A673 (cell line): Measurements from ENCODE around the gene CNTN5. TPM values are rescaled to one million over a fixed set of nuclear protein-coding genes. Genes with fewer than 3 reads are reported as not detected.

Experiments
- BruUV-seq: library from RNA; stranded (reverse); fragments of 400-500 nt; replicated peaks from 2 replicates; lab custom pipeline; 2021; lab: Mats Ljungman, UMichigan
- CTCF ChIA-PET: fragments of 300-600 bp; sonication (Branson Sonifier 250); formaldehyde crosslinking; loops from one replicate; lab custom pipeline; 2022; ENCODE audit warnings: antibody characterized with exemption; lab: Charles Lee
- POLR2A ChIA-PET: fragments of 300-600 bp; sonication (Branson Sonifier 250); formaldehyde crosslinking; loops from one replicate; lab custom pipeline; 2022; ENCODE audit warnings: antibody characterized with exemption; ENCODE audit not compliant: low non-redundant PET; lab: Charles Lee
- DNase-seq: peaks from one replicate; pipeline ENCODE4 v3.0.0-alpha.2; 2015; ENCODE audit warnings: low spot score
- H3K27ac ChIP-seq: fragments of 200-600 bp; sonication (generic); 2 replicates; pipeline ENCODE4 v1.5.1; 2016; ENCODE audit warnings: mixed run types, low read depth, mild to moderate bottlenecking, mixed read lengths, antibody characterized with exemption, low read length; ENCODE audit not compliant: poor library complexity, severe bottlenecking
- H3K27me3 ChIP-seq: fragments of 200-600 bp; sonication (generic); replicated peaks from 2 replicates; pipeline ENCODE4 v1.6.1; 2017; ENCODE audit warnings: mixed run types, low read depth, mild to moderate bottlenecking, mixed read lengths, antibody characterized with exemption, low read length; ENCODE audit not compliant: insufficient read depth, poor library complexity
- H3K36me3 ChIP-seq: fragments of 200-600 bp; sonication (generic); 2 replicates; pipeline ENCODE4 v1.6.1; 2016; ENCODE audit warnings: mixed run types, mild to moderate bottlenecking, mixed read lengths, antibody characterized with exemption, low read length; ENCODE audit not compliant: insufficient read depth, poor library complexity, severe bottlenecking
- H3K4me1 ChIP-seq: fragments of 200-600 bp; sonication (generic); 2 replicates; pipeline ENCODE4 v1.6.1; 2017; ENCODE audit warnings: mixed run types, mild to moderate bottlenecking, mixed read lengths, antibody characterized with exemption, low read length; ENCODE audit not compliant: insufficient read depth, poor library complexity, severe bottlenecking
- H3K4me3 ChIP-seq: fragments of 200-600 bp; sonication (generic); 2 replicates; pipeline ENCODE4 v1.5.1; 2016; ENCODE audit warnings: low read depth, mixed run types, mild to moderate bottlenecking, mixed read lengths, low read length; ENCODE audit not compliant: poor library complexity, severe bottlenecking
- H3K9me3 ChIP-seq: fragments of 200-600 bp; sonication (generic); 2 replicates; pipeline ENCODE4 v1.6.1; 2016; ENCODE audit warnings: mixed run types, low read depth, mild to moderate bottlenecking, mixed read lengths, antibody characterized with exemption, low read length; ENCODE audit not compliant: poor library complexity, severe bottlenecking
- CTCF ChIP-seq: fragments of 300-800, 200-600 bp; sonication (generic); conservative IDR thresholded peaks from 2 replicates; pipeline ENCODE4 v1.5.1; 2017; ENCODE audit warnings: low read depth, mild to moderate bottlenecking, antibody characterized with exemption, low read length, moderate library complexity, mixed read lengths
- EZH2 ChIP-seq: fragments of 200-600 bp; sonication (generic); IDR thresholded peaks from 2 replicates; pipeline ENCODE4 v1.6.1; 2017; ENCODE audit warnings: borderline replicate concordance, low read depth, mild to moderate bottlenecking, mixed read lengths, antibody characterized with exemption, low read length; ENCODE audit not compliant: poor library complexity, severe bottlenecking
- intact Hi-C: fragments of 100-400 bp; cut with micrococcal nuclease; formaldehyde crosslinking; loops from one replicate; pipeline ENCODE4 v1.10.0; 2022; ENCODE audit not compliant: unreplicated experiment
- total RNA-seq: library from RNA; stranded (reverse); gene quantifications from 2 replicates; pipeline ENCODE4 v1.2.3, GENCODE V29; 2021

CNTN5 gene
- total RNA-seq, 1 experiment from 2014 or later, result 0.80 TPM

DNA sequence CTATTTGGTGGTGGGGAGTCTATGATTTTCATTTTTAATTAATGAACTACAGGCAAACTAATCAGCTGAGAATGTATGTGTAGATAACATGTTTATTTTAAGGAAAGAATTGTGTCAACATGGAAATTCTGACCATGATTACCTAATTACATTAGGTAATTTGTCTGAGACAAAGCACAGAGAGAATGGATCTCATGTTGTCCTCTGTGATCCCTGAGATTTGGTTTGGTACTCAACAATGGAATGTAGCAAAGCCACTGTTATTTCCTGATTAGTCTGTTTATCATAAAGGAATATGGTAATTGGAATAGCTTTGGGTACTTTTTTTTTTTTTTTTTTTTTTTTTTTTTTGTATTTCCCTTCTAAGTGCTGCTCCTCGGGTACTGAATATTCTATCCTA lies 947.6 kb downstream of the CNTN5 start:
- peak; percentile 57 for DNase-seq
- BruUV-seq, result no TSS peak
- Histone ChIP-seq H3K4me1 (peaks cover 11% of the 10 kb centered on the region), H3K27ac (no peak overlapping the region), H3K9me3 (no peaks in the 10 kb centered on the region), H3K4me3 (no peak overlapping the region), H3K36me3 (no peaks in the 10 kb centered on the region), H3K27me3 (no peaks in the 10 kb centered on the region)
- ChIA-PET POLR2A (interaction anchor here (0.6 kb wide), 1 partner anchor 119 kb away, joined by 5 read pairs; no protein-coding TSS in a partner anchor), CTCF (no interaction called here)
- no peak for TF ChIP-seq CTCF
- no peak for TF ChIP-seq EZH2
- intact Hi-C loops, result no loop called here

DNA sequence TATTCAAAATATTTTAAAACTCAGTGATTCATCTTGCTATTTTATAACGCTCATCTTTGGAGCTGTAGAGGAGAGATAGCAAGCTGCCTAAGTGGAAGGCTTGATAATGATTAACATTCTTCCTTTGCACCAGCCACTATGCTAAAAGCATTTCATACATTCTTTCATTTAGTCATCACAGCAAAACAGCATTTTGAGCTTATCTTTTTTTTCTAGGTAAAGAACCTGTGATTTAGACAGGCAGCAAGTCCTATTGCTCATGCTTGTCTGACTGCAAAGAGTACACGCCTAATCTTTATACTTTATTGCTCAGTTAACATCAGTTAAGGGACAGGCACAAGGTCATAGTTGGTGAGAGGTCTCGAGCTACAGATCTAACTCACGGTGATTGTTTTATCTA lies 953.2 kb downstream of the CNTN5 start:
- no peaks in the 10 kb centered on the region for H3K27me3 ChIP-seq
- H3K36me3 ChIP-seq, result no peaks in the 10 kb centered on the region
- POLR2A ChIA-PET, result no interaction called here
- CTCF ChIA-PET, result no interaction called here
- TF ChIP-seq EZH2, result no peak
- no peak for TF ChIP-seq CTCF
- H3K4me1 ChIP-seq, result peaks cover 3% of the 10 kb centered on the region
- H3K27ac ChIP-seq, result no peak overlapping the region
- no TSS peak for BruUV-seq
- H3K9me3 ChIP-seq, result no peaks in the 10 kb centered on the region
- no peak for DNase-seq
- intact Hi-C loops, result no loop called here
- H3K4me3 ChIP-seq, result no peak overlapping the region

DNA sequence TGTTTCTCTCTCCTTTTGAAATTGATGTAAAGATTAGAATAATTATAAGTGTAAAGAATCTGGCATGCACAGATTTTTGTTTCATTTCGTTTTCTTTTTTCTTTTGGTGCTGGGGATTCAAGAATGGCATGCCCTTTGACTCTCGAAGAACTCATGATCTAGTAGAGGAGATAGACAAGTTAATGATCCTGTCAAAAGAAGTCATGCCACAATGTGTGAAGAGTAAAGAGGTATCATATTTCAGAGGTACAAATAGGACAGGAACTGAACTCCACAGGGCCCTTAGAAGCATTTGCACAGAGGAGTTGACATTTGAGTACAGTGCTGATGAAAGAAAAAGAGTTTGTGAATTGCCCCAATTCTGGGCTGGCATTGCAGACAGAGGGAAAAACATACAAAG lies 958.3 kb downstream of the CNTN5 start:
- Histone ChIP-seq H3K4me3 (no peak overlapping the region), H3K27me3 (no peaks in the 10 kb centered on the region), H3K4me1 (no peaks in the 10 kb centered on the region), H3K27ac (no peak overlapping the region), H3K36me3 (no peaks in the 10 kb centered on the region), H3K9me3 (no peaks in the 10 kb centered on the region)
- ChIA-PET CTCF (no interaction called here), POLR2A (no interaction called here)
- no TSS peak for BruUV-seq
- peak; percentile 35 for DNase-seq
- TF ChIP-seq CTCF, result no peak
- TF ChIP-seq EZH2, result no peak
- intact Hi-C loops, result no loop called here
